ENCODE measurements around the gene YKT6.

YKT6 gene

GRCh38 chr7:44210107-44210506 is 9.3 kb downstream of the YKT6 start:
- H3K4me3 ChIP-seq (ENCODE audit: insufficient read depth, low read depth, low read length, poor library complexity, severe bottlenecking): no peak overlapping the region
- H3K27ac ChIP-seq (ENCODE audit: insufficient read depth, low read length, poor library complexity, severe bottlenecking): no peak overlapping the region
- DNase-seq: no peak
- no peaks in the 10 kb centered on the region for H3K9me3 ChIP-seq (ENCODE audit: control insufficient read depth, low read length)
- no peaks in the 10 kb centered on the region for H3K27me3 ChIP-seq (replicated peaks; ENCODE audit: control insufficient read depth, insufficient read depth, low read length, poor library complexity, severe bottlenecking)
- H3K4me1 ChIP-seq (ENCODE audit: control insufficient read depth, insufficient read depth, low read length, poor library complexity, severe bottlenecking): no peaks in the 10 kb centered on the region
- H3K36me3 ChIP-seq (ENCODE audit: control insufficient read depth, insufficient read depth, low read length): peaks cover 83% of the 10 kb centered on the region

GRCh38 chr7:44211126-44211675 is 10.4 kb downstream of the YKT6 start:
- H3K27ac ChIP-seq (ENCODE audit: insufficient read depth, low read length, poor library complexity, severe bottlenecking): no peak overlapping the region
- peaks cover 72% of the 10 kb centered on the region for H3K36me3 ChIP-seq (ENCODE audit: control insufficient read depth, insufficient read depth, low read length)
- H3K27me3 ChIP-seq (replicated peaks; ENCODE audit: control insufficient read depth, insufficient read depth, low read length, poor library complexity, severe bottlenecking): no peaks in the 10 kb centered on the region
- no peaks in the 10 kb centered on the region for H3K4me1 ChIP-seq (ENCODE audit: control insufficient read depth, insufficient read depth, low read length, poor library complexity, severe bottlenecking)
- H3K9me3 ChIP-seq (ENCODE audit: control insufficient read depth, low read length): no peaks in the 10 kb centered on the region
- no peak overlapping the region for H3K4me3 ChIP-seq (ENCODE audit: insufficient read depth, low read depth, low read length, poor library complexity, severe bottlenecking)
- DNase-seq: no peak

GRCh38 chr7:44212018-44212417 is 11.2 kb downstream of the YKT6 start:
- no peak for DNase-seq
- Histone ChIP-seq H3K4me1 (ENCODE audit: control insufficient read depth, insufficient read depth, low read length, poor library complexity, severe bottlenecking) (no peaks in the 10 kb centered on the region), H3K27me3 (replicated peaks; ENCODE audit: control insufficient read depth, insufficient read depth, low read length, poor library complexity, severe bottlenecking) (no peaks in the 10 kb centered on the region), H3K36me3 (ENCODE audit: control insufficient read depth, insufficient read depth, low read length) (peaks cover 64% of the 10 kb centered on the region), H3K27ac (ENCODE audit: insufficient read depth, low read length, poor library complexity, severe bottlenecking) (no peak overlapping the region), H3K4me3 (ENCODE audit: insufficient read depth, low read depth, low read length, poor library complexity, severe bottlenecking) (no peak overlapping the region), H3K9me3 (ENCODE audit: control insufficient read depth, low read length) (no peaks in the 10 kb centered on the region)

- Histone ChIP-seq H3K9me3 (ENCODE audit: control insufficient read depth, low read length) (no peaks in the 10 kb centered on the region), H3K27ac (ENCODE audit: insufficient read depth, low read length, poor library complexity, severe bottlenecking) (no peak overlapping the region), H3K36me3 (ENCODE audit: control insufficient read depth, insufficient read depth, low read length) (peaks cover 57% of the 10 kb centered on the region), H3K27me3 (replicated peaks; ENCODE audit: control insufficient read depth, insufficient read depth, low read length, poor library complexity, severe bottlenecking) (no peaks in the 10 kb centered on the region), H3K4me1 (ENCODE audit: control insufficient read depth, insufficient read depth, low read length, poor library complexity, severe bottlenecking) (no peaks in the 10 kb centered on the region), H3K4me3 (ENCODE audit: insufficient read depth, low read depth, low read length, poor library complexity, severe bottlenecking) (no peak overlapping the region)
- no peak for DNase-seq
These were observed 11.9 kb downstream of the YKT6 start for GRCh38 chr7:44212581-44213184.

- no peaks in the 10 kb centered on the region for H3K27me3 ChIP-seq (replicated peaks; ENCODE audit: control insufficient read depth, insufficient read depth, low read length, poor library complexity, severe bottlenecking)
- no peak overlapping the region for H3K4me3 ChIP-seq (ENCODE audit: insufficient read depth, low read depth, low read length, poor library complexity, severe bottlenecking)
- no peak overlapping the region for H3K27ac ChIP-seq (ENCODE audit: insufficient read depth, low read length, poor library complexity, severe bottlenecking)
- no peaks in the 10 kb centered on the region for H3K9me3 ChIP-seq (ENCODE audit: control insufficient read depth, low read length)
- no peaks in the 10 kb centered on the region for H3K4me1 ChIP-seq (ENCODE audit: control insufficient read depth, insufficient read depth, low read length, poor library complexity, severe bottlenecking)
- peaks cover 50% of the 10 kb centered on the region for H3K36me3 ChIP-seq (ENCODE audit: control insufficient read depth, insufficient read depth, low read length)
- DNase-seq: no peak
These were observed 12.6 kb downstream of the YKT6 start for GRCh38 chr7:44213206-44213876.

GRCh38 chr7:44213877-44214388 is 13.2 kb downstream of the YKT6 start:
- no peak overlapping the region for H3K4me3 ChIP-seq (ENCODE audit: insufficient read depth, low read depth, low read length, poor library complexity, severe bottlenecking)
- no peak for DNase-seq
- H3K27ac ChIP-seq (ENCODE audit: insufficient read depth, low read length, poor library complexity, severe bottlenecking): no peak overlapping the region
- no peaks in the 10 kb centered on the region for H3K27me3 ChIP-seq (replicated peaks; ENCODE audit: control insufficient read depth, insufficient read depth, low read length, poor library complexity, severe bottlenecking)
- H3K9me3 ChIP-seq (ENCODE audit: control insufficient read depth, low read length): no peaks in the 10 kb centered on the region
- no peaks in the 10 kb centered on the region for H3K4me1 ChIP-seq (ENCODE audit: control insufficient read depth, insufficient read depth, low read length, poor library complexity, severe bottlenecking)
- peaks cover 44% of the 10 kb centered on the region for H3K36me3 ChIP-seq (ENCODE audit: control insufficient read depth, insufficient read depth, low read length)

DNA sequence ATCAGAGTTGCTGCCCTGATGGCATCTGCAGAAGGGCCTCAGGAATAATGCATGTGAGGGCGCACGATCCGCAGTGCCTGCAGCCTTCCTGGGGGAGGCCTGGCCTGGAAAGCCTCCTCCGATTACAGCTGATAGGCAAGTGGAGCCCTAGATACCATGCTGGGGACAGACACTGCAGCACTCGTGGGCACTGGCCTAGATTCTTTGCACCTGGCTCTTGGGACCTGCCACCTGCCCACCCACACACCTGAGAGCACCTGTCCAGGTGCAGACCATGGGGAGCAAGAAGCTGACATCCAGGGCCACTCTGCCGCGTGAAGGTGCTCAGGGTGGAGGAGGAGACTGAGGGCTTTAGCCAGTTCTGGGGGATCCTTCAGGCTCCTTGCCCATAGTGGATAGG is 14.8 kb downstream of the YKT6 start:
- no peak for DNase-seq
- H3K4me1 ChIP-seq (ENCODE audit: control insufficient read depth, insufficient read depth, low read length, poor library complexity, severe bottlenecking): no peaks in the 10 kb centered on the region
- H3K9me3 ChIP-seq (ENCODE audit: control insufficient read depth, low read length): no peaks in the 10 kb centered on the region
- H3K36me3 ChIP-seq (ENCODE audit: control insufficient read depth, insufficient read depth, low read length): peaks cover 29% of the 10 kb centered on the region
- H3K27ac ChIP-seq (ENCODE audit: insufficient read depth, low read length, poor library complexity, severe bottlenecking): no peak overlapping the region
- H3K4me3 ChIP-seq (ENCODE audit: insufficient read depth, low read depth, low read length, poor library complexity, severe bottlenecking): no peak overlapping the region
- no peaks in the 10 kb centered on the region for H3K27me3 ChIP-seq (replicated peaks; ENCODE audit: control insufficient read depth, insufficient read depth, low read length, poor library complexity, severe bottlenecking)

GRCh38 chr7:44216019-44216418 is 15.2 kb downstream of the YKT6 start:
- H3K27me3 ChIP-seq (replicated peaks; ENCODE audit: control insufficient read depth, insufficient read depth, low read length, poor library complexity, severe bottlenecking): no peaks in the 10 kb centered on the region
- H3K36me3 ChIP-seq (ENCODE audit: control insufficient read depth, insufficient read depth, low read length): peaks cover 24% of the 10 kb centered on the region
- H3K9me3 ChIP-seq (ENCODE audit: control insufficient read depth, low read length): no peaks in the 10 kb centered on the region
- H3K4me3 ChIP-seq (ENCODE audit: insufficient read depth, low read depth, low read length, poor library complexity, severe bottlenecking): no peak overlapping the region
- H3K27ac ChIP-seq (ENCODE audit: insufficient read depth, low read length, poor library complexity, severe bottlenecking): no peak overlapping the region
- no peaks in the 10 kb centered on the region for H3K4me1 ChIP-seq (ENCODE audit: control insufficient read depth, insufficient read depth, low read length, poor library complexity, severe bottlenecking)
- DNase-seq: no peak

GRCh38 chr7:44216521-44217222 is 15.9 kb downstream of the YKT6 start:
- no peak for DNase-seq
- H3K36me3 ChIP-seq (ENCODE audit: control insufficient read depth, insufficient read depth, low read length): peaks cover 18% of the 10 kb centered on the region
- H3K27ac ChIP-seq (ENCODE audit: insufficient read depth, low read length, poor library complexity, severe bottlenecking): no peak overlapping the region
- no peaks in the 10 kb centered on the region for H3K27me3 ChIP-seq (replicated peaks; ENCODE audit: control insufficient read depth, insufficient read depth, low read length, poor library complexity, severe bottlenecking)
- H3K4me3 ChIP-seq (ENCODE audit: insufficient read depth, low read depth, low read length, poor library complexity, severe bottlenecking): no peak overlapping the region
- H3K4me1 ChIP-seq (ENCODE audit: control insufficient read depth, insufficient read depth, low read length, poor library complexity, severe bottlenecking): no peaks in the 10 kb centered on the region
- H3K9me3 ChIP-seq (ENCODE audit: control insufficient read depth, low read length): no peaks in the 10 kb centered on the region

GRCh38 chr7:44217223-44217714 is 16.5 kb downstream of the YKT6 start:
- H3K9me3 ChIP-seq (ENCODE audit: control insufficient read depth, low read length): no peaks in the 10 kb centered on the region
- H3K4me3 ChIP-seq (ENCODE audit: insufficient read depth, low read depth, low read length, poor library complexity, severe bottlenecking): no peak overlapping the region
- DNase-seq: no peak
- no peaks in the 10 kb centered on the region for H3K27me3 ChIP-seq (replicated peaks; ENCODE audit: control insufficient read depth, insufficient read depth, low read length, poor library complexity, severe bottlenecking)
- no peak overlapping the region for H3K27ac ChIP-seq (ENCODE audit: insufficient read depth, low read length, poor library complexity, severe bottlenecking)
- H3K36me3 ChIP-seq (ENCODE audit: control insufficient read depth, insufficient read depth, low read length): peaks cover 12% of the 10 kb centered on the region
- no peaks in the 10 kb centered on the region for H3K4me1 ChIP-seq (ENCODE audit: control insufficient read depth, insufficient read depth, low read length, poor library complexity, severe bottlenecking)
